BJ (cell line): ENCODE data around the gene TRPT1. TPM values are rescaled to one million over a fixed set of nuclear protein-coding genes. Genes with fewer than 3 reads are reported as not detected.
A peak's percentile ranks its signal among the peaks of the same experiment; 100 is the strongest.

ENCODE experiments used
- CTCF ChIA-PET: fragments of 350-600 bp; formaldehyde crosslinking; extraction: SDS; loops from one replicate; lab custom pipeline; 2021; ENCODE audit warnings: antibody characterized with exemption, inconsistent platforms; lab: Yijun Ruan, JAX
- POLR2A ChIA-PET: fragments of 300-600 bp; sonication (Branson Sonifier 250); formaldehyde crosslinking; extraction: SDS; loops from one replicate; lab custom pipeline; 2021; ENCODE audit warnings: antibody characterized with exemption; lab: Charles Lee
- DNase-seq: peaks from one replicate; pipeline ENCODE4 v3.0.0-alpha.2; 2011; ENCODE audit warnings: low read depth
- H3K27me3 ChIP-seq: 2 replicates; pipeline ENCODE4 v1.6.0; 2011; ENCODE audit warnings: low read length; ENCODE audit not compliant: control insufficient read depth, insufficient read depth
- H3K36me3 ChIP-seq: 2 replicates; pipeline ENCODE4 v1.5.1; 2011; ENCODE audit warnings: low read length; ENCODE audit not compliant: control insufficient read depth, insufficient read depth
- H3K4me3 ChIP-seq: 2 replicates; pipeline ENCODE4 v1.5.1; 2011; ENCODE audit warnings: low read depth, mild to moderate bottlenecking, control low read depth, low read length
- polyA plus RNA-seq: library from polyadenylated mRNA; depleted of rRNA; stranded (reverse); fragments of >200 nt; gene quantifications from 2 replicates; pipeline ENCODE4 v1.2.3, GENCODE V29; 2011
- TF ChIP-seq, protein P1 (sequence below): IDR thresholded peaks from 2 replicates; pipeline ENCODE4 v1.5.1; 2011; ENCODE audit warnings: low read depth, mild to moderate bottlenecking, control low read depth, inconsistent platforms, low read length, moderate library complexity; ENCODE audit not compliant: insufficient read depth

Gene TRPT1
- polyA plus RNA-seq, 1 experiment, result 53.1 TPM

DNA sequence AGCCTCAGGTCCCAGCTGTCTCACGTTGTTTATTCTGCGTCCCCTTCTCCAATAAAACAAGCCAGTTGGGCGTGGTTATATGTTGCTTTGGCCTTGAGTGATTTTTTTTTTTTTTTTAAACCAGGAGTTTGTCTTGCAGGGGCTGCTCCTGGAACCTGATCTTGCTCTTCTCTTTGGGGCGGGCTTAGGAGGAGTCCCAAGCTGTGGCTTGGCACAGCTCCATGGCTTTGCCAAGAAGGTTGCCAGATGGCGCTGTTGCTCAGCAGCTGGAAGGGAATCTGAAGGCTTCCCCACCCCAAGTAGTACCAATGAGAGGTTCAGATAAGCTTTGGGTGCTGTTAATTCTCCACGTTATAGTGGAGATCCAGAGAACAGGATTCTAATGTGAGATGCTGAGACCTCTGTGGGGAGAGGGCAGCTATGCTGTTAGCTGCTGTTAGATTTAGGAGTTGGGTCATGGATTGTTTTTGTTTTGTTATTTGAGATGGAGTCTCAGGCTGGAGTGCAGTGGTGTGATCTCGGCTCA lies 21.5 kb downstream of the TRPT1 start:
- Histone ChIP-seq H3K27me3 (no peaks in the 10 kb centered on the region), H3K4me3 (no peak overlapping the region), H3K36me3 (peaks cover 29% of the 10 kb centered on the region)
- ChIA-PET POLR2A (interaction anchor here (0.6 kb wide), 2 partner anchors 12 to 13 kb away, joined by 3 to 4 read pairs; no protein-coding TSS in a partner anchor), CTCF (interaction anchor here (0.6 to 16.6 kb wide), 27 partner anchors 11 to 1559 kb away, joined by 3 to 229 read pairs (median 6); partner anchors contain the start of genes CATSPERZ, ESRRA, FKBP2 and PLCB3)
- TF ChIP-seq, protein P1, sequence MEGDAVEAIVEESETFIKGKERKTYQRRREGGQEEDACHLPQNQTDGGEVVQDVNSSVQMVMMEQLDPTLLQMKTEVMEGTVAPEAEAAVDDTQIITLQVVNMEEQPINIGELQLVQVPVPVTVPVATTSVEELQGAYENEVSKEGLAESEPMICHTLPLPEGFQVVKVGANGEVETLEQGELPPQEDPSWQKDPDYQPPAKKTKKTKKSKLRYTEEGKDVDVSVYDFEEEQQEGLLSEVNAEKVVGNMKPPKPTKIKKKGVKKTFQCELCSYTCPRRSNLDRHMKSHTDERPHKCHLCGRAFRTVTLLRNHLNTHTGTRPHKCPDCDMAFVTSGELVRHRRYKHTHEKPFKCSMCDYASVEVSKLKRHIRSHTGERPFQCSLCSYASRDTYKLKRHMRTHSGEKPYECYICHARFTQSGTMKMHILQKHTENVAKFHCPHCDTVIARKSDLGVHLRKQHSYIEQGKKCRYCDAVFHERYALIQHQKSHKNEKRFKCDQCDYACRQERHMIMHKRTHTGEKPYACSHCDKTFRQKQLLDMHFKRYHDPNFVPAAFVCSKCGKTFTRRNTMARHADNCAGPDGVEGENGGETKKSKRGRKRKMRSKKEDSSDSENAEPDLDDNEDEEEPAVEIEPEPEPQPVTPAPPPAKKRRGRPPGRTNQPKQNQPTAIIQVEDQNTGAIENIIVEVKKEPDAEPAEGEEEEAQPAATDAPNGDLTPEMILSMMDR, result peak; percentile 82
- peak; percentile 73 for DNase-seq

DNA sequence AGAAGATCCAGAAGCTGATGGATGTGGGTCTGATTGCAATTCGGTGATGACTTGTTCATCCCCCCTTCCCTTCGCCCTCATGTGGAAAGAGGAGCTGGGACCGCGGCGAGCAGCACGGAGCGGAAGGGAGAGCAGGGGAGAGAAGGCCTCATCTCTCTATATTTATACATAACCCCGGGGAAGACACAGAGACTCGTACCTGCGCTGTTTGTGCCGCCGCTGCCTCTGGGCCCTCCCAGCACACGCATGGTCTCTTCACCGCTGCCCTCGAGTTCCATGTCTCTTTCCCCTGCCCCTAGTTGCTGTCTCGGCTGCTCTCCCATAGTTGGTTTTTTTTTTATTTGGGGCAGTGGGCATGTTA lies 21.9 kb downstream of the TRPT1 start:
- ChIA-PET CTCF (interaction anchor here (0.6 to 16.6 kb wide), 25 partner anchors 10 to 202 kb away, joined by 3 to 229 read pairs (median 6); partner anchors contain the start of genes CATSPERZ, ESRRA, FKBP2 and PLCB3), POLR2A (interaction anchor here (0.6 kb wide), 1 partner anchor 12 kb away, joined by 4 read pairs; no protein-coding TSS in a partner anchor)
- DNase-seq, result no peak
- no peaks in the 10 kb centered on the region for H3K27me3 ChIP-seq
- peaks cover 29% of the 10 kb centered on the region for H3K36me3 ChIP-seq
- H3K4me3 ChIP-seq, result no peak overlapping the region
- TF ChIP-seq, protein P1, result no peak

DNA sequence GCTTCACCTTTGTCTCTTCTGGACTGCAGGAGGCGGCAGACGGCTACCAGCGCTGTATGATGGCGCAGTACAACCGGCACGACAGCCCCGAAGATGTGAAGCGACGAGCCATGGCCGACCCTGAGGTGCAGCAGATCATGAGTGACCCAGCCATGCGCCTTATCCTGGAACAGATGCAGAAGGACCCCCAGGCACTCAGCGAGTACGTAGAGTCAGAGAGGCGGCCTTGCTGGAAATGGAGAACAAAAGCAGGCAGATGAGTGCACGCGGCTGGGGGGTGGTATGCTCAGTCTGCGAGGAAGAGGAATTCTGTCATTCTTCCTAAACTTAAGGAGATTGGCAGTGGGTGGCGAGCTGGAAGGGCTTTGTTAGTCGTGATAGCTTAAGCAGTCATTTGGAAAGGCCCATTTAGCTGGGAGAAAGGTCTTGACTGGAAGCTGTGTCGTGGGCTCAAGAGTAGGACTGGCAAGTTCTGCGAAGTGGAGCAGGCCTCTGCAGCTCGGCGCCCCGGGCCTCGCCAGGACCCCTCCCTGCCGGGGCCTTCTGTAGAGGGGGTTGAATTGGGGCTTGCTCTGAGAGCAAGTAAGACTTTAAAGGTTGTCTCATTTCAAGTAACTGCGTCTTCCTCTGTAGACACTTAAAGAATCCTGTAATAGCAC lies 22.4 kb downstream of the TRPT1 start:
- POLR2A ChIA-PET, result no interaction called here

DNA sequence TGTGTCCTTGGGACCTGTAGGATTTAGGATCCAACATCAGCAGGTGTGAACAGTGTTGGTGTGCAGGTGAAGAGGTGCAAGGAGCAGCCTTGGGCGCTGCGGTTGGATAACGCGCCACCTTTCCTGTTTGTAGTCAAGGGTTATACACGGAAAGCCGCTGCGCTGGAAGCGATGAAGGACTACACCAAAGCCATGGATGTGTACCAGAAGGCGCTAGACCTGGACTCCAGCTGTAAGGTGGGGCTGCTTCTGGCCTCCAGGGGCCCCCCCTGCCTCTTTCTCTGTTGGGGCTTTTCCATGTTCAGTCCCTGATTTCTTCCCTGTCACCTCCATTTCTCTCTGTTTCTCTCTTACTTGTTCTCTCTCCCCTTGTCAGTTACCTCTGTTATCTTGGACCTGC lies 23.0 kb downstream of the TRPT1 start:
- TF ChIP-seq, protein P1, result no peak
- DNase-seq, result no peak
- no peaks in the 10 kb centered on the region for H3K27me3 ChIP-seq
- CTCF ChIA-PET, result interaction anchor here (0.6 to 16.6 kb wide), 5 partner anchors 9 to 100 kb away, joined by 3 to 229 read pairs (median 6); partner anchors contain the start of genes CATSPERZ and ESRRA
- H3K4me3 ChIP-seq, result no peak overlapping the region
- H3K36me3 ChIP-seq, result peaks cover 29% of the 10 kb centered on the region
- POLR2A ChIA-PET, result no interaction called here

More for the DNA sequence above, 22.4 kb downstream of the TRPT1 start:
- no peak overlapping the region for H3K4me3 ChIP-seq
- H3K36me3 ChIP-seq, result peaks cover 29% of the 10 kb centered on the region
- CTCF ChIA-PET, result interaction anchor here (0.6 to 16.6 kb wide), 15 partner anchors 10 to 193 kb away, joined by 3 to 229 read pairs (median 9); partner anchors contain the start of genes CATSPERZ, ESRRA, PLCB3 and PPP1R14B
- DNase-seq, result no peak
- TF ChIP-seq, protein P1, result no peak
- no peaks in the 10 kb centered on the region for H3K27me3 ChIP-seq

DNA sequence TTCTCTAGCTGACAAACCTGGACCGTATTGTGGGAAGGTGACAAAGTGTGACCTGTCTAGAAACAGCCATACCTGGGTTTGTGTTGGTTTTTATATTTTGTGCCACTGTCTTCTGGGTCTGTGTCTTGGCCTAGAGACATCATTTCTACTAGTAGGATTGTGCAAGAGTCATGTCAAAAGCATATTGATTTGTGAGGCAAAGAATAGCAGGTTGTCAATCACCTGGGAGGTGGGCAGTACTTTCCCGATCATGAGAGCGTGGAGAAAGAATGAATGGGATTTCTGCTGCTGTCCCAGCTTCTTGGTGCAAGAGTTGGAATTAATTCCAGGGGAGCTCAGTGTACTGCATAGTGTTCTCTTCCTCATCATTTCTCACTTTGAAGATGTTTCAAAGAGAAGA lies 24.4 kb downstream of the TRPT1 start:
- ChIA-PET CTCF (interaction anchor here (16.6 kb wide), 1 partner anchor 101 kb away, joined by 229 read pairs; the partner anchor contains the start of genes CATSPERZ and ESRRA), POLR2A (no interaction called here)
- no peaks in the 10 kb centered on the region for H3K27me3 ChIP-seq
- no peak overlapping the region for H3K4me3 ChIP-seq
- DNase-seq, result no peak
- H3K36me3 ChIP-seq, result peaks cover 36% of the 10 kb centered on the region
- TF ChIP-seq, protein P1, result no peak
